HK-2 (cell line): ENCODE data around the gene PPM1F.
"Not testable (repeated sequence)": the region's sequence is repeated elsewhere in the genome, so short reads cannot be mapped to it uniquely, and the experiment has no call there.

Experiments
- DNase-seq: peaks from one replicate; pipeline ENCODE4 v3.0.0-alpha.2; 2018; ENCODE audit not compliant: unreplicated experiment

The PPM1F gene

GRCh38 chr22:21920341-21921183 is 32.1 kb downstream of the PPM1F start:
- no peak for DNase-seq

GRCh38 chr22:21919526-21920307 is 32.9 kb downstream of the PPM1F start:
- no peak for DNase-seq

DNA sequence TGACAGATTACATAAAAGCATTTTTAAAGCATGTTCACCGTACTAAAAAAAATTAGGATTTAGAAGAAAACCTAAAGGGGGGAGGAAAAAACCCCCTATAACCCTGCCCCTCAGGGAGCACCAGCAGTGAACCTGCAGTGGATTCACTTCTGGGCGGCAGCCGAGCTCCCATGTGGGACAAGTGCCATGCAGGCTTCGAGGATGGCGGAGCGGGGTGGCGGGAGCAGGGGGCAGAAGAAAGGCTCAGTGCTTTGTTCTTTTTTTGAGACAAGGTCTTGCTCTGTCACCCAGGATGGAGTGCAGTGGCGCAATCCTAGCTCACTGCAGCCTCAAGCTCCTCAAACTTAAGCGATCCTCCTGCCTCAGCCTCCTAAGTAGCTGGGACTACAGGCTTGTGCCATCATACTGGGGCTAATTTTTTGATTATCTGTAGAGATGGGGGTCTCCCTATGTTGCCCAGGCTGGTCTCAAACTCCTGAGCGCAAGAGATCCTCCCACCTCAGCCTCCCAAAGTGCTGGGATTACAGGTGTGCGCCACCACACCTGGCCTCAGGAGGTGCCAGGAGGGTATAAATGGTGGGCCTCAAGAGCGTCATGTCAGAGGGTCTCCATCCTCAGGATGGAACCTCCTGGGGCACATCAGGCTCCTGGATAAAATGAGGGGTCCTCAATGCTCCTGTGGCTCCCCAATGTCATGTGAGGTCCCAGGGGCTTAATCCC is 34.0 kb downstream of the PPM1F start:
- DNase-seq, result no peak

- DNase-seq, result no peak
Measured at GRCh38 chr22:21917959-21918261, 34.7 kb downstream of the PPM1F start.

GRCh38 chr22:21917181-21917958 is 35.3 kb downstream of the PPM1F start:
- DNase-seq, result no peak

DNA sequence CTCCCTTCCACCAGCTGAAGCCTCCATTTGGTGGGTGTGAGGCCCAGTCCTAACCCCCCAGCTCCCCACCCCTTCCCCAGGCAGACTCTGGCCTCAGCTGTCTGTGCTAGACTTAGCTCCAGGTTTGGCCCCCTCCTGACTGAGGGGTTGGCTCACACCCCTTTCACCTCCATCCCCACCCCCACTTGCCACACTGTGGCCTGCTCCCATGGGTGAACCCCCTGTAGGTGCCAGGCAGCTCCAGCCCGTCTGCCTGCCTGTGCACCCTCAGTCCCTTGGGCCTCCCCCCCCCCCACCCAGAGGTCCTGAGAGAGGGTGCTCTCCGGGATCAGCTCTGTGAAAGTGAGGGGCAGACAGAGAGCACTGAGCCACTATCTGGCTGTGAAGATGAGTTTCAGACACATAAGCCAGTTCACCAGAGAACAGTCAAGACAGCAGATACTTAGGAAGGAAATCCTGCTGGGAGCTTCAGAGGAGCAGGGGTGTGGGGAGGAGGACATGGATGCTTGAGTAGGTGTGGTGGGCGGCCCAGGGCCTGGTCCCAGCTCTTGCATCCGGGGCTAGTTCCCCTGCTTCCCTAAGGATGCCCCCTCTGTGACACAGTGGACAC is 36.2 kb downstream of the PPM1F start:
- DNase-seq, result no peak

- no peak for DNase-seq
Measured at GRCh38 chr22:21915624-21916308, 36.9 kb downstream of the PPM1F start.

DNA sequence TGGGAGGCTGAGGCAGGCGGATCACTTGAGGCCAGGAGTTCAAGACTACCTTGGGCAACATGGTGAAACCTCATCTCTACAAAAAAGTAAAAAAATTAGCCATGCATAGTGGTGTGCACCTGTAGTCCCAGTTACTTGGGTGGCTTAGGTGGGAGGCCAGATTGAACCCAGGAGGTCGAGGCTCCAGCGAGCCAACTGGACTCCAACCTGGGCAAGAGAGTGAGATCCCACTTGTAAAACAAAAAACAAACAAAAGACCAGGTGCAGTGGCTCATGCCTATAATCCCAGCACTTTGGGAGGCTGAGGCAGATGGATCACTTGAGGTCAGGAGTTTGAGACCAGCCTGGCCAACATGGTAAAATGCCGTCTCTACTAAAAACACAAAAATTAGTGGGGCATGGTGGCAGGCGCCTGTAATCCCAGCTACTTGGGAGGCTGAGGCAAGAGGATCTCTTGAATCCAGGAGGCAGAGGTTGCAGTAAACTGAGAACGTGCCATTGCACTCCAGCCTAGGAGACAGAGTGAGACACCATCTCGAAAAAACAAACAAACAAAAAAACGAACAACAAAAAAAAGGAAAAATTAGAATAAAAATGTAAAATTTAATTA is 38.5 kb downstream of the PPM1F start:
- not testable (repeated sequence) for DNase-seq

GRCh38 chr22:21910367-21910766 is 42.3 kb downstream of the PPM1F start:
- not testable (repeated sequence) for DNase-seq

DNA sequence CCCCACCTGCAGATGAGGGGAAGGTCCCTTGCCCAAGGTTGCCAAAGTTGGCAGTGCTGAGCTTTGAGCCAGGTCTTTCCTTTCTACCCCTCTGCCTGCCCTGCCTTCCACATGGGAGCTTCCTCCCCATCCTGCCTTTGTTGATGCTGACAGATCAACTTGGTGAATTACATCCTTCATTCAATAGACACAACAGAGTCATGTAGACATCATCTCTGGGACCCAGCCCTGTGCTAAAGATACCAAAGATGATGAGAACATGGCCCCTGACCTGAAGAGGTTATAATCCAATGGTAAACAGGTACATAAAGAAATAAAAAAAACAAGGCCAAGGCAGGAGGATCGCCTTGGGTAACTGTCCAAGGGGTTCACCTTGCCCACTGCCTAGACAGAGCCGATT is 42.8 kb downstream of the PPM1F start:
- DNase-seq, result no peak

DNA sequence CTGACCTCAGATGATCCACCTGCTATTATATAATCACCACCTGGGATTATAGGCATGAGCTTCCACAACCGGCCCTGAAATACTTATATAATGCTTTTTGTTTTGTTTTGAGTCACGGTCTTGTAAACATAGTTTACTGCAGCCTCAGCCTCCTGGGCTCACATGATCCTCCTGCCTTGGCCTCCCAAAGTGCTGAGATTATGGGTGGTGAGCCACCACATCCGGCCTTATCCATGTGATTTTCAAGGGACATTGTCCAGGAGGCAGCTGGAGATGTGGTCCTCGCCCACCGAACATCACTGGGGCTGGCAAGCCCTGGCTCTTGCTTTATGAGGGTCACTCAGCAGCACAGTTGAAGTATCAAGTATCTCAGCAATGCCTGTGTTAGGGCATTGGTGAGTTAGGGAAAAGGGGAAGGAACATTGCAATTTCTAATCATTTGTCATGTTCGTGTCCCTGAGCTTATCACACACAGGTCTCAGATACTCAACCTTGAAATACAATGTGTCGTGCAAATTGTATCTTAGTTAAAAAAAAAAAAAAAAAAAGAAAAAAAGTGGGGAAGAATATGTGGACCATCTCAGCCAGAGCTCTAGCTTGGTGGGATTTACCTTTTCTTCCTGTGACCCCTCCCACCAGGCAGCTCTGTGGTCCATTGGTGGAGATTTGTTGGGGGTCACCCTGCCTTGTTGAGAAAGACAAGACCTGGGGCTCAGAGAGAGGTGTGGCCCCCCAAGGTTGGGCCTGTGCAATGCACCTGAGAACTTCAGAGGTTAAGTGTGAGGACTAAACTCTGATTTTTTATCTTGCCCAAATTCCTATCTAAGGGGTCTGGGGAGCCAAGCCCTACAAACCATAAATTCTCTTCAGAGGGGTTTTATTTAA is 44.8 kb downstream of the PPM1F start:
- no peak for DNase-seq

DNA sequence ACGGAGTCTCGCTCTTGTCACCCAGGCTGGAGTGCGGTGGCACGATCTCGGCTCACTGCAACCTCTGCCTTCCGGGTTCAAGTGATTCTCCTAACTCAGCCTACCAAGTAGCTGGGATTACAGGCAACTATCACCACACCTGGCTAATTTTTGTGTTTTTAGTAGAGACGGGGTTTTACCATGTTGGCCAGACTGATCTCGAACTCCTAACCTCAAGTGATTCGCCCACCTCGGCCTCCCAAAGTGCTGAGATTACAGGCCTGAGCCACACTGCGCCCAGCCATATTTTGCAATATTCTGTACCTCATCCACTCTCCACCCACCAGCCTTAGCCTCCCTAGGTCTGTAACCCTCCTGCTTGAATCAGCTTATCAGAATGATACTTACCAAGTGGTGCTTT is 47.4 kb downstream of the PPM1F start:
- DNase-seq, result not testable (repeated sequence)

- no peak for DNase-seq
Measured at GRCh38 chr22:21904250-21904789, 48.3 kb downstream of the PPM1F start.

DNA sequence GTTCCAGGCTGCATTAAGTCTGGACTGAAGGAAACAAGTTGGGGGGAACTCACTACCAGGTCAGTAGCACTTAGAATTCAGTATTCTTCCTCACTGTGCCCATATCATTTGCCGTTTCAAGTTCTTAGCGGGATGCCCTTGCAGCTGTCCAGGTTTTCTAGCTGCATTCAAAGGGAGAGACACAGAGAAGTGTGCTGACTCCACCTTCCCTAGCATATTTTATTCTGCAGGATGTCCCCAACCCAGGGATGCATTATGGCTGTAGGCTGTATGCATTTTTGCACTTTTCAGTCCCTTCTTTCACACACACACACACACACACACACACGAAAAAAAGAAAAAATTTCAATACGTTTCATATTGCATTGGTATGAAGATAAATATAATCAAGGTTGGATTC is 49.4 kb downstream of the PPM1F start:
- no peak for DNase-seq

DNA sequence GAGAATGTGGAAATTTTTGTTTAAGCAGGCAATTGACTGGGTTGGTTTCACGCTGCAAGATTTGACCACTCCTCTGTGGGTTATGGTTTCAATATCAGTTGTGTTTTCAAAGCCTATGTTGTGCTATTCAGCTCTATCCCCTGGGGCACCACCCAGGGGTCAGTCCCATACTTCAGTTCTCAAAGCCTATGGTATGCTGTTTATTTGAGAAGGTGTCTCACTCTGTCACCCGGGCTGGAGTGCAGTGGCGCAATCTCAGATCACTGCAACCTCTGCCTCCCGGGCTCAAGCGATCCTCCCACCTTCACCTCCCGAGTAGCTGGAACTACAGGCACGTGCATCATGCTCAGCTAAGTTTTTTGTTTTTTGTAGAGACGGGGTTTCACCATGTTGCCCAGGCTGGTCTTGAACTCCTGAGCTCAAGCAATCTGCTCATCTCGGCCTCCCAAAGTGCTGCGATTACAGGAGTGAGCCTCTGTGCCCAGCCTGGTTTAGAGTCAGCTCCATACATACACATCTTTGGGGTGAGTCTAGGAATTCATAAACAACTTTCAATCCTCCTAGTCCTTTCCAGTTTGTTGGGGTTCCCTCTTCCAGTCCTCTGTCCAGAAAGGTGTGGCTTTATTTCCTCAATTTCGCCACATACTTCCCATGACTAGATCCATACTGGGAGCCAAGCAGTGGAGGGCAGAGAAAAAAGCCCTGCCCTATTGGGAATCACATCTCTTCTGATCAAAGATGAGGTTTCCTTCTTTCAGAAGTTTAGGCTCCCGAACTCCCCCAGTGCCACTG is 50.2 kb downstream of the PPM1F start:
- DNase-seq, result no peak

GRCh38 chr22:21898354-21898896 is 54.2 kb downstream of the PPM1F start:
- DNase-seq, result no peak

DNA sequence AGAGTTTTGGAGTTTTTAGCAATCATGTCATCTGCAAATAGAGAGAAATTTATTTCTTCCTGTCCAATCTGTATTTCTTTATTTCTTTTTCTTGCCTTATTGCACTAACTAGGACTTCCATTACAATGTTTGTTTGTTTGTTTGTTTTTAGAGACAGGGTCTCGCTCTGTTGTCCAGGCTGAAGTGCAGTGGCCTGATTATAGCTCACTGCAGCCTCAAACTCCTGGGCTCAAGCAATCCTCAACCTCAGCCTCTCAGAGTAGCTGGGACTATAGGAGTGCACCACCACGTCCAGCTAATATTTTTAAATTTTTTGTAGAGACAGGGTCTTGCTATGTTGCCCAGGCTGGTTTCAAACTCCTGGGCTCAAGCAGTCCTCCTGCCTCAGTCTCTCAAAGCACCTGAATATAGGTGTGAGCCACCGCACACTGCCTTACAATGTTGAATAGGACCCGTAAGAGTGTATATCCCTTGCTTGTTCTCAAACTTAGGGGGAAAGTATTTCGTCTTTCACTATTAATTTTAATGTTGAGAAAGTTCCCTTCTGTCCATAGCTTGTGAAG is 55.6 kb downstream of the PPM1F start:
- no peak for DNase-seq

DNA sequence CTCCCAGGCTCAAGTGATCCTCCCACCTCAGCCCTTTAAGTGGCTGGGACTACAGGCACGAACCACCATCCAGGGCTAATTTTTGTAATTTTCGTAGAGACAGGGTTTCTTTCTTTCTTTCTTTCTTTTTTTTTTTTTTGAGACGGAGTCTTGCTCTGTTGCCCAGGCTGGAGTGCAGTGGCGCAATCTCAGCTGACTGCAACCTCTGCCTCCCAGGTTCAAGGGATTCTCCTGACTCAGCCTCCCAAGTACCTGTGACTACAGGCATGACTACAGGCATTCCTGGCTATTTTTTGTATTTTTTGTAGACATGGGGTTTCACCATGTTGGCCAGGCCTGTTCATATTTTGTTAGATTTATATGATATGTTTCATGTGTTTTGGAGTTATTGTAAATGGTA is 56.4 kb downstream of the PPM1F start:
- DNase-seq, result not testable (repeated sequence)
